HG02571 (cell line): ENCODE data around the gene CDC42BPA.

Experiments
- ATAC-seq: cut with Tn5 transposase; IDR thresholded peaks from one replicate; pipeline ENCODE4 v1.9.1; 2021; ENCODE audit warnings: mild to moderate bottlenecking, moderate library complexity; ENCODE audit not compliant: unreplicated experiment

CDC42BPA gene

DNA sequence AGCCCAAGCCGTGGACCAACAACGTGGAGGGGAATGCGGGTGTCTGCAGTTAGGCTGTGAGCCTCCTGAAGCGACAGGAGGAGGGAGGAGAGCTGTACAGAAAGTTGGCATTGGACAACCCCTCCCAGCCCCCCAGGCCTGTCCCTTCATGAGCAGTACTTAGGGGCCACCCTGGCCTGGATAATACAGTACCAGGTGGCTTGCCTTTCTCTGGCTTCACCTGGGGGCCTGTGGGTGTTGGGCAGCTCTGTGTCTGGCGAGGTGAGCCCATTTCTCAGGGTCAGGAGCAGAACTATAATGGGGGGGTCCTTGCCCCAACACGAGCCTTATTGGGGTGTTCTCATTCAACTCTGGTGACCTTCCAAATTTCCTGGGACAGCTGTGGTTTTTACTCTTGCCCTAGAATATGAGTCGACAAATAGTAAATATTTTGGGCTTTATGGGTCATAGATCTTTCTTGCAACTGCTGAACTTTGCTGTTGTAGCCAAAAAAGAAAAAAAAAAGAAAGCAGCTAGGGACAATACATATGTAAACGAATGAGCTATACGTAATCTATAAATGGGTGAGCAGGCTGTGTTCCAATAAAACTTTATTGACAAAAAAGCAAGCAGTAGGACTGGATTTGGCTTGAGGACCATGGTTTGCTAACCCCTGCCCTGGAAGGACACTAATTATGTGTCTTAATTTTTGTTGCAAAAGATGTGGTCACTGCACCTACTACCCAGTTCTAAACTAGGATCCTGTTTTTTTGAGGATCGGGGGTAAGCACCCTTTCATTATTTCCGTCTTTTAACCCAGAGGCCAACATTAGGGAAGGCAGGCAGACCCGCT is 366.8 kb downstream of the CDC42BPA start:
- no peak for ATAC-seq

DNA sequence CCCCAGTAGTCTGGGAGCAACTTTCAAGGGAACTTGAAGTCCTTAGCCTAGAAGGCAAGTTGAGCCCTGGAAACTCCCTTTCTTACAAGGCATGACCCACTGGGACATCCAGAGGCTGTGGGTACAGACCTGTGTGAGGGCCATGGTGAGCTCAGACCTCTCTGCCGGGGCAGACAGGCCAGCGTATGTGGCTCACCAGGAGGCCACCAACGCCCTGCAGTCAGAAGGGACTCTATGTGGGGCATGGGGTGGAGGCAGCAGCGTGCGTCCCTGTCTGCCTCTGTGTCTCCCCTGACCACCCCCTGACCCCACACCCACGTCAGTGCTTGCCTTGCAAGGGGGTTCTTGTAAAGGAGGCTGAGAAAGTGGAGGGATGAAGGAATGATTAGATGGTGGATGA is 367.4 kb downstream of the CDC42BPA start:
- no peak for ATAC-seq

DNA sequence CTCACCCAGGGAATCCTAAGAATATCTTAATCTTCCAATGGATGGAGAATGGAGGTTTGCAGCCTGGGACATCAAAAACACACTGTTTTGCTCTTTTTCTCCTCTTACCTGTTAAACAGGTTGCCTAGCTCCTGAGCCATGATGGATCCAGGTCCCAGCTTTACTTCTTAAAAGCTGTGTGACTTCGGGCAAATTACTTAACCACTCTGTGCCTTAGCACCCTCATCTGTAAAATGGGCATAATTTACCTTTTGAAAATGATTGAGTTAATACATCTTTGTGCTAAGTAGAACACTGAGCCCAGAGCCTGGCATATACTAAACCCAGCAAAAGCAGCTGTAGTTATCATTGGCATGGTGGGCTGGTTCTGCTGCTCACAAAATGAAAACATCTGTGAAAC is 368.0 kb downstream of the CDC42BPA start:
- ATAC-seq, result no peak

DNA sequence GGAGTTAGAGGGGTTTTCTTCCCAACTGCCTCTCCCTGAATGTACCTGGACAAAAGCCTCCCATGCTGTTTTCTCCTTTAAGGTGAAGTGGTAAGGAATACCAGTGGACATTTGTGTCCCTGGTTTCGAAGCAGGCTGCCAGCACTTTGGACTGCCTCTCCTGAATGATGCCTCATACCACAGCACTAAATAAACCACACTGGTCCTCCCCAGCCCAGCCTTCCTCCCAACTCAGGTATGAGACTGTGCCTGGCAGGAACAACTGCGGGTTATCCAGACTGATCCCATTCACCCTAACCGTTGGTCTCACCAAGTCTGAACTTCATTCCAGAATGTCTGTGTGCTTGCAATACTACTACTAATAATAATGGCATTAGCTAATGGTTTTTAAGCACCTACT is 368.9 kb downstream of the CDC42BPA start:
- no peak for ATAC-seq

DNA sequence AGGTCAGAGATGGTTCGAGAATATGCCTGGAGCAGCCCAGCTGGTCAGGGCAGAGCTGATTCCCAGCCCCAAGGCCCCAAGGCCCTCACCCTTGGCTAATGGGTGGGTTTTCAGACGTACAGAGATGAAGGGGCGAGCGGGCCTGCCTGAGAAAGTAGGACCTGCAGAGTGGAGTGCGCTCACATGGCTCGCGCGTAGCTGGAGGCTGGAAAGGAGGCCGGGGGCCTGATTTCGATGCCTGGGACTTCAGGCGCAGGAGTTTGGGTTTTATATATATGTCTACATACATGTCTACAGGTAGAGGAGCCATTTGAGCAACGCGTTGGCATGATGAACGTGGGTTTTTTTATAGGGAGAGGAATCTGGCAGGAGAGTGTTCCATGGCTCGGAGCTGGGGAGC is 369.3 kb downstream of the CDC42BPA start:
- ATAC-seq, result no peak

DNA sequence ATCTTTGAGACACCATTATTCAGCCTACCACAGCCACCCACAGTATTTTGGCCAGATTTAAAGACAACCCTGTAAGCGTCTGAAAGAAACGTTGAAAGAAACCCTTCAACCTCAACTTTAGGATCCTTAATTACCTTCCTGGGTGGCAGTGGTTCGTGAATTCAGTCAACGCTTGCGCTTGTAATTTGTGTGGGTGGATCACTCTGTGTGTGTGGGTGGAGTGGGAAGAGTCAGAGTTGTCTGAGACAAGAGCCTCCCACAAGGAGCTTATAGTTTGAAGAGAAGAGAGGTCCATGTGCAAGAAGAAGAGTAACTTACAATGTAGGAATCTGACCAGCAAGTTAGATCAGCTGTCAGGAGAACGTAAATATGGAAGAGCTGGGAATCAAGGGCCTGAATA is 369.8 kb downstream of the CDC42BPA start:
- ATAC-seq, result no peak

DNA sequence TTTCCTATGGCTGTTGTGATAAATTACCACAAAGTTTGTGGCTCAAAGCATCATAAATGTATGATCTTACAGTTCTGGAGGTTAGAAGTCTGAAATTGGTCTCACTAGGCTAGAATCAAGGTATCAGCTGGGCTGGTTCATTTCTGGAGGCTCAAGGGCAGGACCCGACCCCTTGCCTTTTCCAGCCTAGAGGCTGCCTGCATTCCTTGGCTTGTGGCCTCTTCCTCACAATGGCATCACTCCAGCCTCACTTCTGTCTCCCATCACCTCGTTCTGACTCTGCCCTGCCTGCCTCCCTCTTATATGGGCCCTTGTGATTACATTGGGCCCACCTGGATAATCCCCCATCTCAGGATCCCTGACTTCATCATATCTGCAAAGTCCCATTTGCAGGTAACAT is 370.2 kb downstream of the CDC42BPA start:
- ATAC-seq, result no peak

DNA sequence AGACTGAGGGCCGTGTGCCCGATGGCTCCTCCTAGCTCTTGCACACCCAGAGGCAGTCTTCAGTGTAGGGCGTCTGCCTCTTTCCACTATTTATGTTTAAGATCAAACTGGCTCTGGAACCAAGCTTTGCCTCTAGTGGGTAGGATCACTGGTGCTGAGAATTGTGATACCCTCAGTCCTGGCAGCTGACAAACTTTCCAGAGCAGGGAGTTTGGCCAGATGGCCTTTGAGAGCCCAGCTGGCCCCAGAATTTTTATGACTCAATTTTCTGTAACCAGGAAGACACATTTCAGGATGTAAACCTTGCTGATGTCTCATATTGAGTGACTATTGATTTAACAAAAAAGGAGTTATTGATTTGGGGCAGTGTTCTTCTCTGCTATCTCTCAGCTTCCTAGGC is 371.5 kb downstream of the CDC42BPA start:
- no peak for ATAC-seq

DNA sequence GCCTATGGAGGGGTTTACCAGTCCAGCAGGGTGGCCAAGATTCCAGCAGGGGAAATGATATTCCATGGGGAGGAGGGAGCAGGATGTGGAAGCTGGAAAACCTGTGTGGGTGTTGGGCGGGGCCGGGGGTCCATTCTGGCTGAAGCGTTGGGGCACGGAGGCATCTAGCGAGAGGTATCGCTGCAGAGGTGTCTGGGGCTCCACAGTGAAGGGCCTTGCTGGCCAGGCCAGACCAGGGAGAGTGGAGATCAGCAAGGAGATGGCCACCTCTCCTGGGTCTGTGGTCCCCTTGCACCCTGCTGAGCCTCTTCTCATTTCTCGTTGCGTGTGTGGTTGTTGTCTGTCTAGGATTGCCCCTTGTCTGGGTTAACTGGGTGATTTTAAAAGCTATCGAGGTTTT is 372.0 kb downstream of the CDC42BPA start:
- ATAC-seq, result no peak

DNA sequence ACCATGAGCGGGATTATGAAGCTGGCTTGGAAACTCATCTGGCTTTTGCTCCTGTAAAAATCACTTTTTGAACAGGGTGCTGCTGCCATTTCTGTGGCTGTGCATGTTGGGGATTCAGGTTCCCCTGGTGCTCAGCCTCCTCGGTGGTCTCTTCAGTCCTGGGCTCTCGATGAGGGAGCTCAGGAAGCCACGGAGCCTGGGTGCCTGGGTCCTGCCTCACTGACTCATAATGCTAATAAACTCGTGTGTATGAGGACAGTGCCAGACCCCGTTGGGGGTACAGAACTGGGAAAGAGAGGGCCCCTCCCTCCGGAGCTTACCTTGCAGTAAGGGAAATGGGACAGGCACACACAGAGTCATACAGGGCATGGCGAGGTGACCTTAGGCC is 372.4 kb downstream of the CDC42BPA start:
- ATAC-seq, result no peak

DNA sequence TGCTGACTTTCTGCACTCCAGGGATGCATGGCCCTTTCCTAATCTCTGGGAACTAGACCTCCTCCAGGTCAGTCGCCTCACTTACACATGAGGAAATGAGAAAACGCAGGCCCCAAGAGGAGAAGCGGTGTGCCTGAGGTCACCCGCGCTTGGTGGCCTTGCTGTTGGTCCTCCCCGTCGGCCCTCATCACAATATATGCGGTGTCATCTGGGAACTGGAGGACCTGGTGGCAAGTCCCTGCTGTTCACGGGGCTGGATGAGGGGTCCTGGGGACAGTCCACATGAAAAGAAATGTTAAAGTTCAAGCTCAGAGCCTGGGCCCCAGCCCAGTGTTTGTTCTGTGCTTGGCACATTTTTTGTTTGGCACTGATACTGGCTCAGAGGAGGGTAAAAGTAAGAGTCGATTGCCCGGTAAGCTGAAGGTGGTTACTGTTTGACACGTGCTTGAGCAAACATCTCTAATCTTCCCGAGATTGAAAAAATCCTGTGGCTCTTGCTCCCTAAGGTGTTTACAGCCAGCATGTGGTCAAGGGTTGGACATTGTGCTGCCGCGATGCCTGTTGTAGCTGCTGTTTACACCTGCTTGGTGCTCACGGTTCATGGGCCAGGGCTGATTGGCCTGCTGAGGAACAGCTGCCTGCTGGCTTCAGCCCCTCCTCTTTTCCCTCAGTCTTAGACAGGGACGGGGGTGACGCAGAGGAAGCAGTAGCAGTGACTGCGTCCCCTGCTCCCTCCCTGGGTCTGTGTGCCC is 373.0 kb downstream of the CDC42BPA start:
- ATAC-seq, result no peak

DNA sequence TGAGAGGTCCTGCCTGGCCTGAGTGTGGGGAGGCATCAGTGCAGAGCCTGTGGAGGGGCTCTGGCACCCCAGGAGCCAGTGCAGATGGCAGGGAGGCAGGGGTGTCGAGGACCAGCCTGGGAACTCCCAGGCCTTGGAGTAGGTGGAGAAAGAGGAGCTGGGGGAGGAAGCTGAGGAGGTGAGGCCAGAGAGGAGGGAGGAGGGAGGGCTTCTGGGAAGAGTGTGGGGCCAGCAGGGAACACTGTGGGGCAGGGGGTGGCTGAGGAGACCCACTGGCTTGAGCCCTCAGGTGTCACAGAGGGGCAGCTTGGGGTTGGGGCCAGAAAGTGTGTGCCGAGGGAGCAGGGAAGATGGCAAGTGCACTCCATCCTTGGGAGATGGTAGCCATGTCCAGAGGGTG is 374.4 kb downstream of the CDC42BPA start:
- no peak for ATAC-seq

DNA sequence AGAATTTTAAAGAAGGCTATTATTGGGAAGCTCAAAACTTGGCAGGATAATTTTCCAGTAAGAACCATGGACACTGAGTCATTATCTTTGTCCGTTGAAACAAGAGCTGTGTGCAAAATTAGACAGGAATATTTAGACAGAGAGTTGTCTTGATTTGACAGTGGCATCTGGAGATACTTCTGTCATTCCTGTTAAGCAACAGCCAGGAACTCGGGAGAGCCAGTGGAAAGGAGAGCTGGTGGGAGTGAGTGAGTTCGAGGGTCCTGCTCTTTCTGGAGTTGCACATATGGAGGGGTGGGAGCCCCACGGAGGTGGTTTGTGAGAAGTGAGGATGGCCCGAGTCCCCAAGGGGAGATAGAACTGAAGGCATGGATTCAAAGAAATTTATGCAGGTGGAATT is 375.1 kb downstream of the CDC42BPA start:
- ATAC-seq, result no peak

DNA sequence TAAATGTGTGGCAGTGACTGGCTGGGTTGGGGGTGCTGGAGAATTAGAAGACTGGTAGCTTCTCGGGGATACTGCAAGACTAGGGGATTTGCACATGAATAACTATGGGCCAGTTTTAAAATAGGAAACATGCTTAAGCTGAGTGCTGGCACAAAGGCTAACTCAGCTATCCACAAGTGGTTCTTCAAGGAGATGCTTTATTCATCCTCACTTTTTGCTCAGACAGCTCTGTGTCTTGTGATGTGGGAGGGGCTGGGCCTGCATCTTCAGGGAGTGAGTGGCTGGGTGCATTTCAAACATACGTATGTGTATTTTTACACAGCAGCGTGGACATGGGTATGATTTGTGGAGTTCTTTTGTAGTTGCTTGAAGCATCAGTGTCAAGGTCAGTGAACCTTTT is 375.9 kb downstream of the CDC42BPA start:
- ATAC-seq, result no peak

DNA sequence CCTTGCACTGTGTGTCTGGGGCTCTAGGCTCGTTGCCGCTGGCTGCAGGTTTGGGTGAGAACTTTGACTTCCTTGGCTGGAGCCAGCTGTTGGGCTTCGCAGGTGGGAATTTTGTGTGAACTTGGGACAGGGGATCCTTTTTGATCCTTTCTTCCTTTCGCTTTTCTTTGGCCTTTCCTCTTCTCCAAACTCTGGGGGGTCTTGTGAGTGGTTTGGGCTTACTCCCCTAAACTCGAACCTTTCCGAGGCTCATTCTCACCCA is 377.6 kb downstream of the CDC42BPA start:
- no peak for ATAC-seq

DNA sequence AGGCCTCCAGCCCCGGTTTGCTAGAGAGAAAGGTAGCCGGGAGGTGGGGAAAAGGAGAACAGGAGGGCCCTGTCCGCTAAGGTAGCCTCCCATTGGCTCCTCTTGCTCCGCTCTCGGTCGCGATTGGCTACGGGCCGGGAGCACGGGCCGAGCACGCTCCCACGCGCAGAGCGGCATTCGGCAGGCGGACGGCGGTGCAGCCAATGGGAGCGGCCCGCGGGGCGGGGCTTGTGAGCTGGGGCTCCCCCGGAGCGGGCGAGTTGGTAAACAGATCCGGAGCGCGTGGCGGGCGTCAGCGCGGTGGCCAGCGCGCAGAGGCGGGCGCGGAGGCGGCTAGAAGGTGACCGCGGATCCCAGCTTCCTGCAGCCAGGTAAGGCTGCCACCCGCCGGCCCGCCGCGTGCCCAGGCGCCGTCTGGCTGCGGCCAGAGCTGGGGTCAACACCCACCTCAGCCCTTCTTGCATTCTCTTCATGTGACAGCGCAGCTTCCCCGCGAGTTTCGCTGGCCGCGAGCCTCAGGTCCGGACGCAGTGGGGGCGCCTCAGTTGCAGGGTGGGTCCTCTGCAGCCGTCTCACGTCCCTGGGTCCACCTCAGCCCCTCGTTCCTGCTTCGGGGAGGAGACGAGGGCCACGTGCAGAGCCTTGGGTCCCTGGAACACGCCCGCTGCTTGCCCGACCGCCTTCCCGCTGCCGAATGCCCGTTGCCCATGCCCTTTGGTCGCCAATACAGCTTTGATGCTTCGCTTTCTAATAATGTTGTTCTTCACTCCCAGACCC is 378.1 kb downstream of the CDC42BPA start, which contains the start of gene COQ8A:
TSS of gene COQ8A (plus strand) at position 266 of the 777 bp plus-strand sequence. CDS start 21,092 bp downstream, outside the sequence.
- ATAC-seq, result peak; percentile 97
